ENCODE data around the gene ARHGAP25.

DNA sequence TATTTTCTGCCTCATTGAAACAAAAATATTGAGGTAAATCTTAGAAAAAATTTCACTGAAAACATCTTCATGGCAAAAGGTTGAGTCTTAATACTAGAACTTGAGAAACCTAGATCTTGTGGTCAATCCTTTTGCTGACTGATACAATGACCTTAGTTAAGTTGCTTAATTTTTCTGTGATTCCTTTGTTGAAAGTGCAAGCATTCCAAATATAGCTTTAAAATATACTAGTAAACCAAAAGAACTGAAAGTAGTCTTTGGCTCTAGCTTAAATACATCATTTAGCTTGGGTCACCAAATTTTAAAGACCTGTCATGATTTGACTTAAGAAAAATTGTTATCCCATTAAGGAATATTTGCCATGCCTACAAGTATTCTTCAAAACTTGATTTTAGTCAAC, 119.9 kb downstream of the ARHGAP25 start:
- TF ChIP-seq, protein P1, sequence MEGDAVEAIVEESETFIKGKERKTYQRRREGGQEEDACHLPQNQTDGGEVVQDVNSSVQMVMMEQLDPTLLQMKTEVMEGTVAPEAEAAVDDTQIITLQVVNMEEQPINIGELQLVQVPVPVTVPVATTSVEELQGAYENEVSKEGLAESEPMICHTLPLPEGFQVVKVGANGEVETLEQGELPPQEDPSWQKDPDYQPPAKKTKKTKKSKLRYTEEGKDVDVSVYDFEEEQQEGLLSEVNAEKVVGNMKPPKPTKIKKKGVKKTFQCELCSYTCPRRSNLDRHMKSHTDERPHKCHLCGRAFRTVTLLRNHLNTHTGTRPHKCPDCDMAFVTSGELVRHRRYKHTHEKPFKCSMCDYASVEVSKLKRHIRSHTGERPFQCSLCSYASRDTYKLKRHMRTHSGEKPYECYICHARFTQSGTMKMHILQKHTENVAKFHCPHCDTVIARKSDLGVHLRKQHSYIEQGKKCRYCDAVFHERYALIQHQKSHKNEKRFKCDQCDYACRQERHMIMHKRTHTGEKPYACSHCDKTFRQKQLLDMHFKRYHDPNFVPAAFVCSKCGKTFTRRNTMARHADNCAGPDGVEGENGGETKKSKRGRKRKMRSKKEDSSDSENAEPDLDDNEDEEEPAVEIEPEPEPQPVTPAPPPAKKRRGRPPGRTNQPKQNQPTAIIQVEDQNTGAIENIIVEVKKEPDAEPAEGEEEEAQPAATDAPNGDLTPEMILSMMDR (IDR thresholded peaks at IDR 0.05): no peak
- TF ChIP-seq POLR2A (IDR thresholded peaks at IDR 0.05): no peak

Measured in body of pancreas (tissue), 4 donors.